ENCODE measurements around the gene CAMK1D.

DNA sequence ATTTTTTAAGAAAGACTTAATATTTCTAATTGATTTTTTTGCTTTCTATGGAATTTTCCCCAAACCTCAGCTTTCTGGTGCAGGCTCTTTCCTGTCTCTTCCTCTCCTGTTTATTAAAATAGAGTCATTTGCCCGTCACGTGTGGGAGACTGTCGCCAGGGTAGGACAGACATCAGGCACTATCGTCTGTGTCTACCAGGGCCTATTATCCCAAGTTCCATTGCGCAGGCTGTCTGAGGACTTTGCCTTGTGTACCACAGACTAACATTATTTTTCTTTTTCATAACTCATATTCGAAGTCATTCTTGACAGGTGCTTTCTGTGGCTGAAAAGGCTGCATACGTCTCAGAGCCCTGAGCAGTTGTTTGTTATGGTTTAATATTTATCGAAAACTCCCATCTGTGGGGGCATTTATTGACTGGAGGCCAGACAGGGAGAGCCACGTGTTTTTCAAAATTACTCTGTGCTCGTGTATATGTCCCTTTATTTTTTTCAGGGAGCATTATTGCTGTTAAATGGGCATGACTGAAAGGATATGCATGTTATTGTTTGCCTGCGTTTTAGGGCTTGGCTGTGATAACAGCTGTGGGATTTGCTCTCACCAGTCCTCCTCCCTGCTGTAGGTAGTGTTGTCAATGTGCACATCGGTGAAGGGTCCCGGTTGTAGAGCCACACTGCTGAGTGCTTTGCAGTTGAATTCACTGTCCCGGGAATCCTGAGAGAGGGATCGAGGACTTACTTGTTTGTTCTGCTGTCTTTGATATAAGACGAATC, 89.8 kb downstream of the CAMK1D start:
- TF ChIP-seq GATA2 (IDR thresholded peaks at IDR 0.05; ENCODE audit: low read depth, low read length) (no peak), GATA3 (IDR thresholded peaks at IDR 0.05; ENCODE audit: low read depth, low read length) (no peak)
